Subcutaneous adipose tissue (tissue), 4 donors: ENCODE data around the gene SLC16A4. TPM values are rescaled to one million over a fixed set of nuclear protein-coding genes. Genes with fewer than 3 reads are reported as not detected.

Experiments
- CTCF ChIP-seq: fragments of 450-650 bp; IDR thresholded peaks from one replicate; pipeline ENCODE4 v1.5.1; 2016; ENCODE audit warnings: low read depth, mild to moderate bottlenecking, control low read depth, antibody characterized with exemption, moderate library complexity
- total RNA-seq, 4 donors: library from RNA; depleted of rRNA; stranded (reverse); fragments of >200 nt; gene quantifications; one replicate each; pipeline ENCODE4 v1.1.0, GENCODE V29; 2016

The SLC16A4 gene
- total RNA-seq, 4 donors from 2014 or later, result 1.9 to 7.3 (median 4.1) TPM

DNA sequence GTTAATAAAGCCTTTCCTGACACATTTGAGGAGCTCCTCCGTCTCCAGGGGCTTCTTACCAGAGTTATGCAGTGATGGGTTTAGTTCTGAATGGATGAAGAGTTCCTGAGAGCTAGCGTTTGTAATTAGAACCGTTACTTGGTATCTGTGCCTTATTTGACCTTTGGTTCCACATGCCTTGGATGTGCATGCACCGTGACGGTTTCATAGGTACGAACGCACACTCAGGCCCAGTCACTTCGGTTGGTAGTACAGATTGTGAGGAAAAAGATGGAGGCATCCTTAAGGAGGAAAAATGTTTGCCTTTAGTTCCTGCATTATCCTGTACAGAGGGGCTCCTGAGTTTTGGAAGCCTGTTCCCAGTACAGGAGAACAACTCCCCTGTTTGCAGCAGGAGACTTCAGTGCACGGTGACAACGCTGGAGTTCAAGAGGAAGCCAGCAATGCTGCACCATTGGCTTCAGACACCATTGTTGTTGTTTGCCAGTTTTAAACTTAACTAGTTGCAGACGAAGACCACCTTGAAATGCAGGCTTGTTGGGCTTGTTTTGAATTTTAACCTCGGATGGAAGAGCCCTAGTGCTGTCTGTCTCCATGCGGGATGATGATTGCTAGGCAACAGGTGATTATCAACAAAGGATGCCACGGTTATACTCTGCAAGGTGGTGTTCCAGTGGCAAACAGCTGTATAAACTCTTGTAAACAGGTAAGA is 43.5 kb downstream of the SLC16A4 start:
- TF ChIP-seq CTCF, result no peak

- no peak for TF ChIP-seq CTCF
These were observed 44.1 kb downstream of the SLC16A4 start for GRCh38 chr1:110346690-110347089.

DNA sequence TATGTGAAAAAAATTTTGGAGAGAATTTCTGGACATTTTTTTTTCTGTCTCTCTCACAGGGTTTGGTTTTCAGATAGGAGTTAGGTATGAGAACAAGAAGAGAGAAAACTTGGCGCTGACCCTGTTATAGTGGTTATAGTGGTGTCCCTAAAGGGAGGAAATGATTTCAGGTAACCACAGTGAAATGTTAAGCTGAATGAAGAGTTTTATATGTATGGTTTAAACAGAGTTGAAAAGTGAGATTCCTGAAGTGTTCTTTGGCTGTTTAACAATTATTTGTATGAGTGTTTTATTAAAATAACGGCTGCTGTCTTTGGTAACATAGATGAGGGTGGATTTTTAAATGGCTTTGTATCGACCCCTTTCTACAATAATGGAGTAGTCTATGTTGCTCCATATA is 45.3 kb downstream of the SLC16A4 start:
- no peak for TF ChIP-seq CTCF

DNA sequence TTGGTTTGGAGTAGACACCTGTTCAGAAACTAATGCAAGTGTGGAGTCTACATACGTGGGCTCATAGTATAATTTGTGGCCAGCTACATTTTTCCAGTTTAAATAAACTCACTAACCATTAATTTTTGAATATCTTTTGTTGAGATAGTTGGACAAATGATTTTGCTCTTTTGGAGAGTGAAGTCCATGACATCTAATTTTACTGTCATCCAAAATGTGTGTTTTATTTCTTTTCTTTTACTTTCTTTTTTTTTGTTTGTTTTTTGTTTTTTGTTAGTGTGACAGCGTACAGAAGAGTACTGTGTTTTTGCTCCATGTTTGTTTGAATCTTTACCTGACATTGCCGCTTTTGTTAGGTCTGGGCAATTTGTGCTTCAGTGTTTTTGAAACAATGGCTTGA is 46.7 kb downstream of the SLC16A4 start:
- no peak for TF ChIP-seq CTCF

DNA sequence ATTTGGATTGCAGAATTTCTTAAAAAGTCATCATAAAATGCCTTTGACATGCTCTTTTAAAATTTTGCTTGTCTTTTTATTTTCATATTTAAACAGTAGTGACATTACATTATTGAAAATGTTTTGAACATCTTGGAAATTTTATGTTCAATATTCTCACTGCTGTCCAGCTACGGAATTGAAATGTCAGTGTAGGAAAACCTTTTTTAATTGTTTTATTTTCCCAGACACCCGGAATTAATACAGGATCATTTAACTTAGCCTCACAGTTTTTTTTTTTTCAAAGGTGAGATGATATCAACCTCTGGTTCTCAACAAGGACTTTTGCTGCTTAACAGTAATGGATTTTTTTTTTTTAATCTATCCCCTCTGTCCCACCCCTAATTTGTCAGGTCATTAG is 47.6 kb downstream of the SLC16A4 start:
- TF ChIP-seq CTCF, result no peak

DNA sequence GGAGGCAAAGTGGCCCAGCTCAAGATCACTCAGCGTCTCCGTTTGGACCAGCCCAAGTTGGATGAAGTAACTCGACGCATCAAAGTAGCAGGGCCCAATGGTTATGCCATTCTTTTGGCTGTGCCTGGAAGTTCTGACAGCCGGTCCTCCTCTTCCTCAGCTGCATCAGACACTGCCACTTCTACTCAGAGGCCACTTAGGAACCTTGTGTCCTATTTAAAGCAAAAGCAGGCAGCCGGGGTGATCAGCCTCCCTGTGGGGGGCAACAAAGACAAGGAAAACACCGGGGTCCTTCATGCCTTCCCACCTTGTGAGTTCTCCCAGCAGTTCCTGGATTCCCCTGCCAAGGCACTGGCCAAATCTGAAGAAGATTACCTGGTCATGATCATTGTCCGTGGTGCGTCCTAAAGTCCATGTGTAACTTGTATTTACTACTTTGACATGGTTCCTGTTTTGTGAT is 48.9 kb downstream of the SLC16A4 start:
- TF ChIP-seq CTCF, result no peak

DNA sequence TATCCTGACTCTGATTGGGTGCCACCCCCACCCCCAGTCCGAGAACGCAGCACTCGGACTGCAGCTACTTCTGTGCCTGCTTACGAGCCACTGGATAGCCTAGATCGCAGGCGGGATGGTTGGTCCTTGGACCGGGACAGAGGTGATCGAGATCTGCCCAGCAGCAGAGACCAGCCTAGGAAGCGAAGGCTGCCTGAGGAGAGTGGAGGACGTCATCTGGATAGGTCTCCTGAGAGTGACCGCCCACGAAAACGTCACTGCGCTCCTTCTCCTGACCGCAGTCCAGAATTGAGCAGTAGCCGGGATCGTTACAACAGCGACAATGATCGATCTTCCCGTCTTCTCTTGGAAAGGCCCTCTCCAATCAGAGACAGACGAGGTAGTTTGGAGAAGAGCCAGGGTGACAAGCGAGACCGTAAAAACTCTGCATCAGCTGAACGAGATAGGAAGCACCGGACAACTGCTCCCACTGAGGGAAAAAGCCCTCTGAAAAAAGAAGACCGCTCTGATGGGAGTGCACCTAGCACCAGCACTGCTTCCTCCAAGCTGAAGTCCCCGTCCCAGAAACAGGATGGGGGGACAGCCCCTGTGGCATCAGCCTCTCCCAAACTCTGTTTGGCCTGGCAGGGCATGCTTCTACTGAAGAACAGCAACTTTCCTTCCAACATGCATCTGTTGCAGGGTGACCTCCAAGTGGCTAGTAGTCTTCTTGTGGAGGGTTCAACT is 49.5 kb downstream of the SLC16A4 start:
- no peak for TF ChIP-seq CTCF
